NCI-H1436 treated with DMSO at 0.1 percent for 48 hours (cell line): ENCODE results near the gene MBLAC1.

ENCODE experiments used
- DNase-seq: peaks from one replicate; lab custom pipeline; 2025; lab: John Stamatoyannopoulos, UW

The MBLAC1 gene

DNA sequence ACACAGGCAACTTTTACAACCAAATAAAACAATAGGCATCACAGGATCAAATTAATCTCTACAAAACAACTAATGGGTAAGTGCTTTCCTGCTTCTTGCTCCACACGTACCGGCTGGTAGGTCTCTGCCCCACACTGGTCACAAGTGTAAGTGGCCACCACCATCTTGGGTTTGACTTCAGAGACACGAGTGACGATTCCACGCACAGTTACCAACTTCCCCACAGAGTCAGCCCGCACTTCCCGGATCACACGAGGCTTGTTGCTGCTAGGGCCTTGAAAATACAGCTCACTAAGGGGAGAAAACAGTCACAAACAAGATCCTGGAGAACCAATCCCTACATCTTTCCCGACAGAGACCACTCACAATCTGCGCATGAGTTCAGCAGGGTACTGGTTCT, 27.9 kb upstream of the MBLAC1 start:
- DNase-seq: no peak

DNA sequence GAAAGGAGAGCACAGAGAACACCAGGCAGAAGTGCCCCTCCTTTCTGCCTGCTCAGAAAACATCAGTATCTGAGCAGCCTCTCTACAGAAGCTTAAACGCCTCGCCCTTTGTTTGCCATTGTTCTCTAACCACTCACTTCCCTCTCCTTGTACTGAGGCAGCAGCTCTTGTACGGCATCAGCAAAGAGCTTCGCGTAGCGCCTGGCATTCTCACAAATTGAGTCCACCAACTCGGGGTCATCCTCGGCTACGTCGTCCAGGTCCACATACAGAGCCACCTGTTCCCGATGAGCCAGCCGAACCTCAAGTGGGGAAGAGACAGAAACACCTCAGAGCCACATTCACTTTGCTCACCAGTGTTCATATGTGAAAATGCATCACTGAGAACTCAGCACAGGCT, 27.3 kb upstream of the MBLAC1 start:
- DNase-seq: no peak

DNA sequence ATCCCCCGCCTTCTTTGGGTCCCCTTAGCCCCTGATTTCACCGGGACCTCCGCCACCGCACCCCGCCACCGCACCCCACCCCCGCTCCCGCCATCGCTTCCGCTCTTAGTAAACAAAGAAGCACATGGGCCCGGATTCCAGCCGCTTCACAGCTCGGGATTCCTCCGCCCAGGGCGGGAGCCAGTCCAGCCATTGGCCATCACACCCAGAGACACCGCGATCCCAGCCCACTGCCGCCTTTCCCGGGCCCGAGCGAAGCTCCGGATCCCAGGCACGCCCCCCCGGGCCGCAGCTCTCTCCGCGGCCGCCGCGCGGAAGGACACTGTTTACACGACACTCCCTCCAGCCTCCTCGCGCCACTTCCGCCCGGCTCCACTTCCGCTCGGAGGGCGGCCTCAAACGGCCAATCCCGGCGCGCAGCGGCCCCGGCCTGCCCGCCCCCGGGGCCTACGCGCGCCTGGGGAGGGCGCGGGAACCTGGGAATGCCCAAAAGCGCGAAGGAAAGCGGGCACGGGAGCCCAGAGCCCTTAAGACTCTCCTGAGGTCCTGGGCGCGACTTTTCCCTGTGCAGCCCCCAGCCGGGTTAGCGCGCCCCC, 26.2 kb upstream of the MBLAC1 start:
- DNase-seq: peak; percentile 68

DNA sequence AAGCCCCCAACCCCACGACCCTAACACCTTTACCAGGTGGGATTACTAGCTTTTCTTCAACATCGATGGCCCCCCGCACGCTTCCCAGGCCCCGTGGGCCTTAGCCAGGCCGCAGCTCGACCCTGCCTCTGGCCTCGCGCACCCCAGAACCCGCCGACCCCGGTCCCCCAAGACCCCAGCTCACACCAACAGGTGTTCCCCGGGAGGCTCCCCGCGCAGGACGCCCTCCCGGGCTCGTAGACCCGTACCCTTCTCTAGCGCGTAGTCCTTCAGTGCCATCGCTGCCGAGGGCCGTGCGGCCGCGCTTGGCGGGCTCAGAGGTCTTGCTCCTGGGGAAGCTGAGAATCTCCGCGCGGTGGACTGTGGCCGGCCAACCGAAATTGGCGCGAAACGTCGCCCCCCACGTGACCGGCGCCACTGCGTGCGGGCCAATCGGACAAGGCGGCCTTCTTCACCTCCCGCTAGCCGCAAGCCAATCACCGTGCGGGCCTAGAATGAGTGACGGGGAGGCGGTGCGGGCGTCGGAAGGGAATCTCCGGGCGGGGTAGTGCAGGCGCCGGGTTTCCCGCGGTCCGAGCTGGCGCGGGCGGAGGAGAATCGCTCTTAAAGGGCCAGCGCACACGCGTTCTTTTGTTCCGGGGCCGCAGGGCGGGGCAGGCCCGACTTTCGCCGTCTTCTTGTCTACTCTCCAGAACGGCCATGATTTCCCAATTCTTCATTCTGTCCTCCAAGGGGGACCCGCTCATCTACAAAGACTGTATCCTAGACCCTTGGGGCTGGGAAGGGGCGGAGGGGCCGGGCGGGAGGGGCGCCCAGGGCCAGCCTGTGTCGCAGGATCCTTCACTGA, 25.5 kb upstream of the MBLAC1 start, which contains the start of the genes AP4M1 and MCM7:
TSS of gene AP4M1 (plus strand) at position 628 of the 847 bp plus-strand sequence. CDS start at position 700, 72 bp downstream.
TSS of gene MCM7 (minus strand) at position 382 of the 847 bp plus-strand sequence. CDS start at position 279, 103 bp downstream.
- peak; percentile 90 for DNase-seq

DNA sequence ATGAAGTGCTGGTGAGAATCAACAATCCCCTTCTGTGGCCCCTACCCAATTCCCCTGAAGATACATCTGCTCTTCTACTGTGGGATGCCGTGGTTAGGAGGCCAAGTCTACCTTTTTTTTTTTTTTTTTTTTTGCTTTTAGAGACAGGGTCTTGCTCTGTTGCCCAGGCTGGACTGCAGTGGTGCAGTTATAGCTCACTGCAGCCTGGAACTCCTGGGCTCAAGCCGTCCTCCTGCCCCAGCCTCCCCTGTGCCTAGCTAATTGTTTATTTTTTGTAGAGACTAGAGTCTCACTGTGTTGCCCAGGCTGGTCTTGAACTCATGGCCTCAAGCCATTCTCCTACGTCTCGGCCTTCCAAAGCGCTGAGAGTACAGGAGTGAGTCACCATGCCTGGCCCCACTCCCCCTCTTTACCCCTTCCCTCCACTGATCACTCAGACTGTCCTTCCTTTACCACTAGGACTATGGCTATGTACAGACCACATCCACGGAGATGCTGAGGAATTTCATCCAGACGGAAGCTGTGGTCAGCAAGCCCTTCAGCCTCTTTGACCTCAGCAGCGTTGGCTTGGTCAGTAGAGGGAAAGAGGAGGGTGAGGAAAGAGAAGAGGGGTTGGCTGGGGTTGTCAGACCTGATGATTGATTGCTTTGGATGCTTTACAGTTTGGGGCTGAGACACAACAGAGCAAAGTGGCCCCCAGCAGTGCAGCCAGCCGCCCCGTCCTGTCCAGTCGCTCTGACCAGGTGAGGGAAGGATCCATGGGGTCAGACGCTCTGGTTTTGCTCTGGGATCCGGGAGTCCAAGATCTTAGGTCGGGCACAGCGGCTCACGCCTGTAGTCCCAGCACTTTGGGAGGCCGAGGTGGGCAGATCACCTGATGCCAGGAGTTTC, 23.6 kb upstream of the MBLAC1 start:
- DNase-seq: no peak

DNA sequence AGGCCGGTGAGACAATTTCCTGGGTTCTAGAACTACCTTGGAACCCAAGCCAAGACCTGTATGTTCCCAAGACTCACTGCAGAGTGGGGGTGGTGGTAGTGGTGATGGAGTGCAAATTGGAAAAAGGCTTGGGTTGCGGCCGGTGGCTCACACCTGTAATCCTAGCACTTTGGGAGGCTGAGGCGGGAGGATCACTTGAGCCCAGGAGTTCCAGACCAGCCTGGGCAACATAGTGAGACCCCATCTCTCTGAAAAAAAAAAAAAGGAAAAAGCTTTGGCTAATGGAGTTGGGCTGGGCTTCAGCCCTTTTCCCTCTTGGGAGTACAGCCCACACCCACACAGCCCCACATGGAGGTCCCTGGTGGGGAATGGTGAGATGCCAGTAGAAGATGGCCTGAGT, 21.2 kb upstream of the MBLAC1 start:
- DNase-seq: no peak

DNA sequence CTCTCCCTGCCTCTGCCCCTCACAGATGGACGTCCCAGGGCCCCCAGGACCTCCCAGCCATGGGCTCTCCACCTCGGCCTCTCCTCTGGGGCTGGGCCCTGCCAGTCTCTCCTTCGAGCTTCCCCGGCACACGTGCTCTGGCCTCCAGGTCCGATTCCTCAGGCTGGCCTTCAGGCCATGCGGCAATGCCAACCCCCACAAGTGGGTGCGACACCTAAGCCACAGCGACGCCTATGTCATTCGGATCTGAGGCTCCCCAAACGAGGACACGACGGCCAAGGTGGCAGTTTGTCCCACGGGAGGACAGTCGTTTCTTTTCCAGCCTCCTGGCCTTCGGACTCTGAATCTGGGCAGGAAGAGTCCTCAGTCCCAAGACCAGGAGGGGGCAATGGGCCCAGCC, 20.1 kb upstream of the MBLAC1 start:
- DNase-seq: no peak

DNA sequence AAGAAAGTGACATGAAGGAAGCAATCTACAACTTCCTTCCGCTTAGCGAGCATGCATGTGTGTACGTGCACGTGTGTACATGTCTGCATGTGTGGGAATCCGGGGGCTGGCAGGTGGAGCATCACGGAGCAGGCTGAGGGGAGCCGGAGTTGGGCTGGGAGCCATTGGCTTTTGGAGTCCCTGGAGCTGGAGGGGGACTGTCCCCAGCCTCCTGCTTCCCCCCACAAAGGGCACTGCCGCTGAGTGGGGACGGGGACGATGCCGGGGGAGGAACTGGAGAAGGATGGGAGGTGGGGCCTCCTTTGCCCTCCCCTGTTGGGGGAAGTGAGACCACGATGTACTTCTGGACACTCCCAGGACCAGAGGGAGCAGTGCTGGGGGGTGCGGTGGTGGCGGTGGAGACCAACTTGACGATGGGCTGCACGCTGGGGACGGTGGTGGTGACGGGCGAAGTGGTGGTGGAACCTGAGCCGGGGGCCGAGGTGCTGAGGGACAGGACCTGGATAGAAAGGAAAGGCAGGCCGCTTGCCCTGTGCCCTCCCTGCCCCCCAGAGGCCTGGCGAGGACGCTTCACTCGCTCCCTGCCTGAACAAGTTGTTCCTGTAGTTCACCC, 19.5 kb upstream of the MBLAC1 start:
- DNase-seq: no peak

DNA sequence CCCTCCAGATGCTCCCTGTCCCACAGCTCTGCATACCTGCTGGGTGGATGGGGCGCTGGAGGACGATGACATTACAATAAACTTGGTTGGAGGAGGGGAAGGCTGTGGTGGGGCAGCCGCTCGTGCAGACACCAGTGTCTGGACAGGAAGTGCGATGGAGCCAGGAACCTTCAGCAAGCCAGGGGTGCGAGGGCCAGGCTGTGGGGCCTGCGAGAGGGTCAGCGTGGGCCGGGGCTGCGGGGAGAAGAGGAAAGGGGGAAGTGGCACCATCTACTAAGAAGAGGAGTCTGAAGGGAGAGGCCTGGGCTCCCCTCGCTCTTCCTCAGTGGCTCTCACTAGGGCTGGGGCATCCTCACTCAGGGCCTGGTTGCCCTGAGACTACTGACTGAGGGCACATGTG, 18.9 kb upstream of the MBLAC1 start:
- DNase-seq: no peak

DNA sequence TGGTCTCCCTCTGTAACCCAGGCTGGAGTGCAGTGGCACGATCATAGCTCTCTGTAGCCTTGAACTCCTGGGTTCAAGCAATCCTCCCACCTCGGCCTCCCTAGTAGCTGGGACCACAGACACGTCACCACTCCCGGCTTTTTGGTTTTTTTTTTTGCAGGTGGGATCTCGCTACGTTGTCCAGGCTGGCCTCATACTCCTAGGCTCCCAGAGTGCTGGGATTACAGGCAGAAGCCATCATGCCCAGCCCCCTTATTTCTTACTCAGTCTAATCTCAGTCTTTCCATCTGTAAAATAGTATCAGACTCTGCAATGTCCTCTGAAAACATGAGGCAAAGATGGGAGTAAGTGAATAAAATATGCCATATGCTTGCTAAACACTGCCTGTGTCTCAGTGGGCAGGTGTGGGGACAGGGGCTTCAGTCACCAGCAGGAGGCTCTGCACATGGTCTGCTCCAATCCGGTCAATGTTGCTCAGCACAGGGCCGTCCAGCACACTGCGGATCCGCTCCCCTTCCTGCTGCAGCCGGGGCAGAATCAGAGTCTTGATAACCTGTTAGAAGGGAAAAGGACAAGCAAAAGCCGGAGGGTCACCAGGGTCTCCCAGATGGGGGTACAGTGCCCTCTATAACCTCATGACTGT, 17.1 kb upstream of the MBLAC1 start:
- no peak for DNase-seq

DNA sequence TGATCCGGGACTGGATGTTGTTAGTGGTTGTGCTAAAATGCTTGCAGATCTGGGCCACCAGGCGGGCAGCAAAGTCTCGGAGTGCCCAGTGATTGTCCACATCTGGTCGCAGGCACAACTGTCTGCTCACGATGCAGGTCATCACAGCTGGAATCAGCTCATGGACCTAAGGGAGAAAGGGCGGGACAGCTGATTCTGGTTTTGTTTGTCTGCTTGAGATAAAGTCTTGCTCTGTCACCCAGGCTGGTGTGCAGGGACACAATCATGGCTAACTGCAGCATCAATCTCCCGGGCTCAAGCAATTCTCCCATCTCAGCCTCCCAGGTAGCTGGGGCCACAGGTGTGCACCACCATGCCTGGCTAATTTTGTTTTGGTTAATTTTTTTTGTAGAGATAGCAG, 15.6 kb upstream of the MBLAC1 start:
- no peak for DNase-seq

DNA sequence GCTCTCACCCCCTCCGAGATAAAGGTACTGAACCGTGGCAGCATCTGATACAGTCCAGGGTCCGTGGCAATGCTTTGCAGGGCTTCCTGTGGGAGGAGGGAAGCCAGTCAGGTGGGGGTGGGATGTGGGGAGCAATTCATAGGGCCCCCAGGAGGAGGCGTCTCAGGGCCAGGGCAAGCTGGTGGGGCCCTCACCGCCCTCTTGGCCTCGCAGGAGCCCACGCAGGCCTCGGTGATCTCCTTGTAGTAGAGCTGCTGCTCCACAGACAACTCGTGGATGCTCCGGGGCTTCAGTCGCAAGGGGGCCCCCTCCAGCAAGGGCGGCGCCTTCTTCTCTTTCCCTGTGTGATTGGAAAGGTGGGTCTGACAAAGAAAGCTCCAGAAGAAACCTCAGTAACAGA, 14.9 kb upstream of the MBLAC1 start:
- no peak for DNase-seq

DNA sequence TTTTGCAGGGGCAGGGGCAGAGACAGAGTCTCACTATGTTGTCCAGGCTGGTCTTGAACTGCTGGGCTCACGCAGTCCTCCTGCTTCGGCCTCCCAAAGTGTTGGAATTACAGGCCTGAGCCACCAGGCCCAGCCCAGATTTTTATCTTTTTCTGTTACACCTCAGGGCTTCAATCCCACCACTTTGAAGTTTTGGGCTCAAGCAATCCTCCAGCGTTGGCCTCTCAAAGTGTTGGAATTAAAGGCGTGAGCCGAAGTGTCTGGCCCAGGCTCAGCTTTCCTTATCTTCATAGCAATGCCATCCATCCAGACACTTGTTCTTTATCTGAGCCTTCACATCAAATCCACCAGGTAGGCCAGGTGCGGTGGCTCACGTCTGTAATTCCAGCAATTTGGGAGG, 11.7 kb upstream of the MBLAC1 start:
- no peak for DNase-seq

DNA sequence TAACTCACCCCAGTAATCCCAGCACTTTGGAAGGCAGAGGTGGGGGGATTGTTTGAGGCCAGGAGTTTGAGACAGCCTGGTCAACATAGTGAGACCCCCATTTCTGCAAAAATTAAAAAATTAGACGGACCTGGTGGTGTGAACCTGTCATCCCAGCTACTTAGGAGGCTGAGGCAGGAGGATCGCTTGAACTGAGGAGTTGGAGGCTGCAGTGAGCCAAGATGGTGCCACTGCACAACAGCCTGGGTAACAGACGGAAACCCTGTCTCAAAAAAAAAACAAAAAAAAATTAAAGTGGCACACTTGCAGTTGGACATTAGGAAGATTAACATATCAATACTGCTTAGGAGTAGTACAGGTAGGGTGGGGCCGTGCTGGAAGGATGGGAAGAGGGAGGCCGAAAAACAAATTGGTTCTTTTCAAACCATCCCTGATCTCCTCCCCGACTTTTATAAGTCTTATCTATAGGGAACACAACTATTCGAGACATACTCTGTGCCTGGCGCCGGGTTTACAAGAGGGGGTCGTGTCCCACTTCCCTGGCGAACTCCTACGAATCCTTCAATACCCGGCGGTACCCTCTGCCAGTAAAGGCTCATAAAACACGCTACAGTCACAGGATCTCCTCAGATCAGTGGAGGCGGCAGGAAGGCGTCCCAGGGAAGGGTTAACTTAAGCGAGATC, 8.2 kb upstream of the MBLAC1 start:
- no peak for DNase-seq

DNA sequence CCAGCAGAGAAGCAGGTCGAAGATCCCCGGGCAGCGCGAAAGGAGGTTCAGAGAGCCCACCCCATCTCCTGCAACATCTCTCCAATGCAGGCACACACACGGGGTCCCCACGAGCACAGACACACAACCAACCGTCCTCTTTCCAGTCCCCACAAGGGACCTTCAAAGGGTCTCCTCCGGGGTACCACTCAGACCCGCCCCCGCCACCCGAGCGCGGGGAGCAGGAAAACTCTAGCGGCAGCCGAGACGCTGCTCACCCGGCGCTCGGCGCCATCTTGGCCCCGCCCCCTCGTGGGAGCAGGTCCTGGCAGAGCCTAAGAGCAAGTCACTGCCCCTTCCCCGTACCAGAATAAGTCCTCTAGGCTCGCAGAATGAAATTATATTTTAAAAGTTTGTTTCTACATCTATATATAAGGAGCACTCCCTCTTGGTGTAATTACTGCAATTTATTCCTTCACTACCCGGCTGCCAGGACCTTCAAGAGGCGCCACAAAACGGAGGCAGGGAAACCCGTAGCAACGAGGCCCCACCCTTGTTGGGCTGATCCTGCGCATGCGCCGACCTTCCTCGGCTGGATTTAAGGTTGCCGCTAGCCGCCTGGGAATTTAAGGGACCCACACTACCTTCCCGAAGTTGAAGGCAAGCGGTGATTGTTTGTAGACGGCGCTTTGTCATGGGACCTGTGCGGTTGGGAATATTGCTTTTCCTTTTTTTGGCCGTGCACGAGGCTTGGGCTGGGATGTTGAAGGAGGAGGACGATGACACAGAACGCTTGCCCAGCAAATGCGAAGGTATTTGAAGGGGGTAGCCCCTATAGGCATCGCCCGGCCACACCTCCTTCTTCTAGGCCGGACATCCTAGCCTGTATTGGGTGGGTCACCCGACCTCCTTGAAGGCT, 7.4 kb upstream of the MBLAC1 start, which contains the start of the genes CNPY4 and TAF6:
TSS of gene CNPY4 (plus strand) at position 563 of the 898 bp plus-strand sequence. CDS start at position 674, 111 bp downstream.
TSS of gene TAF6 (minus strand) at position 287 of the 898 bp plus-strand sequence. CDS start 5,149 bp downstream, outside the sequence.
- peak; percentile 81 for DNase-seq

DNA sequence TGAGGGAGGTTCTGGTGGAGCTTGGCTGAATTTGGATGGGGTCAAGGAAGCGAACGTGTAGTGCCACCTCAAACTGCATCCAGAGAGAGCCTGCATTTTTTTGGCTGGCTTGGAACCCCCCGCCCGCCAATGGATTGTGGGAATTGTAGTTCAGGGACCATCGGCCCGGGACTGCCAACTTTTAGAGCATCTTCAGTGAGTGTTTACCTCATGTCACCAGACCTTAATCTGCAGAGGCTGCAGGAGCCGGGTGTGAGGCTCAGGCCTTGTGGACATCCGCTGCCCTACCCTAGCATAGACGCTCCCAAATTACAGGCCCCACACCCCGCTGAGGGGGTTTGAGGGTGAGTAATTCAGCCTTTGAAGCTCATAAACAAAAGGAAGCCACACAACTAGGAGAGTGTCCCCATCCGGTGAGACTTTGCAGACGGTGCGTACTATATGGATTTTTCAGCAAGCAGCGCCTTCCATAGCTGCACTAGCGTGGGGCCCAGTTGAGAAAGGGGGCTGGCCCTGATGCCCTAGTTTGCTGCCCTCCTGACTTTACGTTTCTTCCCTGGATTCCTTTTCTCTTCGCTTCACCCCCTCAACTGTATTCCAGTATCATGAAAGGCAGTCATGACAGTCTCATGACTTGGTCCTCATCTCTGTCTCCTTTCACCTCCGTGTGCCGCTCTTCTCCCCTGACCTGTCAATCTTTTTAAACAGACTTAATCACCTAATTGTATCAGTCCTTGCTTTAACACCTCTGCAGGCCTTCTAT, 6.6 kb upstream of the MBLAC1 start:
- no peak for DNase-seq

DNA sequence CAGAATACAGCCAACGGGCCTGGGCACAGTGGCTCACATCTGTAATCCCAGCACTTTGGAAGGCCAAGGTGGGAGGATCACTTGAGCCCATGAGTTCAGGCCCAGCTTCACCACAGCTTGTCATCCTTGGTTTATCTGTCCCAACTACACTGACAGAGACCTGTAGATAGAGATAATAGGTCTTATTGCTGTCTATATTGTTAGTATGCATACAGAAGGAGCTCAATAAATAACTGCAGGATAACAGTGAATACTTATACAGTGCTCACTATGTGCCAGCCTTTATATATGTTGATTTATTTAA, 6.1 kb upstream of the MBLAC1 start:
- DNase-seq: no peak

DNA sequence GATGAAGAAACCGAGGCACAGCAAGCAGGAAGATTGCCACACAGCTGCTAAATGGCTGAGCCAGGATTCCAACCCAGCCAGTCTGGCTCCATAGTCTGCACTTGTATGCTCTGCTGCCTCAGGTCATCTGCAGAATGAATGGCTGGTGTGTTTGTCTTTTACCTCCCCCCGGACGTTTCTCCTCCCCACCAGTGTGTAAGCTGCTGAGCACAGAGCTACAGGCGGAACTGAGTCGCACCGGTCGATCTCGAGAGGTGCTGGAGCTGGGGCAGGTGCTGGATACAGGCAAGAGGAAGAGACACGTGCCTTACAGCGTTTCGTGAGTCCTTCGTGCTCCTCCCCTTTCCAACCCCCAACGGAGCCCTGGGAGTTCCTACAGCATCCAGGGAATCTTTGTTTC, 4.7 kb upstream of the MBLAC1 start:
- peak; percentile 40 for DNase-seq

DNA sequence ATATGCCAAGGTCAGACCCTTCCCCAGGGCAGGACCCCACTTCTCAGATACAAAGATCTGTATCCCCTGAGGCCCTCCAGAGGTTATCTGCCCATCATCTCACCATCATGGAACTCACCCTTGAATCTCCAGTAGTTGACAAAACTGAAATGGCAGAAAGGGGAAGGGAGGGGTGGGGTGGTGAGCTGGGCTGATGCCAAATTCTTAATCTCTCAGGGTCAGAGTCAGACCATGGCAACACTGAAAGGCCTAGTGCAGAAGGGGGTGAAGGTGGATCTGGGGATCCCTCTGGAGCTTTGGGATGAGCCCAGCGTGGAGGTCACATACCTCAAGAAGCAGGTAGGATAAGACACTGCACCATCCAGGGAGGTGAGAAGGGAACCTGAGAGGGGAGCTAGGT, 4.2 kb upstream of the MBLAC1 start:
- DNase-seq: no peak
